Stimulated activated naive CD4-positive, alpha-beta T cell (primary cell): ENCODE measurements around the gene CFTR.

ENCODE experiments used
- DNase-seq, 6 experiments: peaks; one replicate each; lab custom pipeline; 2025; lab: John Stamatoyannopoulos, UW

Gene CFTR

DNA sequence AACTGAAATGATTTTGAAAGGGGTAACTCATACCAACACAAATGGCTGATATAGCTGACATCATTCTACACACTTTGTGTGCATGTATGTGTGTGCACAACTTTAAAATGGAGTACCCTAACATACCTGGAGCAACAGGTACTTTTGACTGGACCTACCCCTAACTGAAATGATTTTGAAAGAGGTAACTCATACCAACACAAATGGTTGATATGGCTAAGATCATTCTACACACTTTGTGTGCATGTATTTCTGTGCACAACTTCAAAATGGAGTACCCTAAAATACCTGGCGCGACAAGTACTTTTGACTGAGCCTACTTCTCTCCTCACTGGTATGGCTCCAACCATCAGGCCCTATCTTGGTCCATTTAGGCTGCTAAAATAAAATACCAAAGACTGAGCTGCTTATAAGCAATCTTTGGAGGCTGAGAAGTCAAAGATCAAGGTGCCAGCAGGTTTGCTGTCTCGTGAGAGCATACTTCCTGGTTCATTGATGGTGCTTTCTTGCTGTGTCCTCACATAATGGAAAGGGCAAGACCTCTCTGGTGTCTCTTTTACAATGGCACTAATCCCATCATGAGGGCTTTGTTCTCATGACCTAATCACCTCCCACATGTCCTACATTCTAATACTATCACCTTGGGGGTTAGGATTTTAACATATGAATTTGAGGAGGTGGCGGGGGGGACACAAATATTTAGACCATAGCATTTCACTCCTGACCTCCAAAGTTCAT lies 173.3 kb downstream of the CFTR start:
- DNase-seq, result no peak

DNA sequence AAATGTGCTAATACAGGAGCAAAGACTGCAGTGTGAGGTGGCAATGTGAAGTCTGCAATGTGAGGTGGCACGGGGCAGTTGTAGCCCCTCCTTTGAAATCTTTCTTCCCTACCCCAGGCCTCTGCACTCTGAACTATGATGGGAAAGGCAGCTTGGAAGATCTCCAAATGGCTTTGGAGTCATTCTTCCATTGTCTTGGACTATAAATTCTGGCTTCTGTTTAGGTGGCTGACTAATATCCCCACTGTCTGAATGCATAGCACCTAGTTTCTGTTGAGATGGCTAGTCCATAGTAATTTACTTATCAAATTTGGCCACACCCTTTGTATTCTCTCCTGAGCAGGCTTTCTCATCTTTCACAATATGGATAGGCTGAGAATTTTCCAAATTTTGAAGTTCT lies 175.0 kb downstream of the CFTR start:
- no peak for DNase-seq

DNA sequence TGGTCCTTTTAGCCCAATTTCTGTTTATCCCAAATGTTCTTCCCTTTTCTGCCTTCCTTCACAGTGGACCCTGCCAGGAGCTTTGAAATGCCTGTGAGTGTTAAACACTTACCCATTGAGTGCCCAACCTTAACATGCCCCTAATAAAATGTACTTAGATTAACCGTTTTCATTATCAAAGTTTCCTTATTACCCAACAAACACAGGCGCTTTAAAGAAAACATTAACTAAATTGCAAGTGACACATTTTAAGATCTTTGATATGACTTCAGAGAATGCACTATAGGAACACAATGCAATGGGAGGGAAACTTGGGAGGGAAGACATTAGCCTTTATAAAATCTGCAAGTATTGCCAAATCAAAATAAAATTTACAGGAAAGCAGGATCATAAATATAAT lies 177.0 kb downstream of the CFTR start:
- DNase-seq, result no peak

DNA sequence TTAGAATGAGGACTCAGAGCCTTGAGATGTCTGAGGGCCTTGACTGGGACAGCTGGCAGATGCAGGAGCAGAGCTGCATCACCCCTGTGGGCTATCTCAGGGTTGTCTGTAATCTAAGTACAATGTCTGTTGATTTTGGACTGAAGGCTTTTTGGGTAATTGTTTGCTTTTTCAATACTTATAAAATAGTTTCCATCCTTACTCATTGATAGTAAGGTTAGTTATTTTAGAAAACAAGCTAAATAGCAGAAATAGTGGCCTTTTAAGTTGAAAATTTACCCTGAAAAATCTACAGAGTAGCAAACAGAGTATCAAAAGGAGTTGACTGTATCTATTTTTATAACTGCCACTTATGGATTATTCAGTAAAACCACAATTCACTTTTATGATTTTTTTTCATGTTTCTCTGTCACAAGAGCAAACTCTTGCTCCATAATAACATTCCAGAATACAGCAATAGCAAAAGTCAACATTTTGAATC lies 179.7 kb downstream of the CFTR start:
- no peak for DNase-seq

DNA sequence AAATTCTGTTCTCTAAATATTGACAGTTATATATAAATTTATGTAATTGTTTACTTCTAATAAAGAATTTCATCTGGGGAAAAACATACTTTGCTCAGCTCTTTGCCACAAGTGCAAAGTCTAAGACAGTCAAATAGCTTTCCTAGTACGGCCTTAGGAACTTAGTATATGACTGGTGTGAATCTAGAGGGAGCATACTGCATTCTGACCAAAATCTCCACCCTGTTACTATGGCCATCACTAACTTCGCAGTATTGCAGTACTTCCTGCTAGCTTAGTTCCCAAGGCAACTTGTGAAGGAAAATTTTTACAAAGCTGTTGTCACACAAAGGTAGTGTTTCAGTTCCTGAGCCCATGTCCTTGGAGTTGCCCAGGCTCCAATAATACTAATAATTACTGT lies 181.5 kb downstream of the CFTR start:
- no peak for DNase-seq

DNA sequence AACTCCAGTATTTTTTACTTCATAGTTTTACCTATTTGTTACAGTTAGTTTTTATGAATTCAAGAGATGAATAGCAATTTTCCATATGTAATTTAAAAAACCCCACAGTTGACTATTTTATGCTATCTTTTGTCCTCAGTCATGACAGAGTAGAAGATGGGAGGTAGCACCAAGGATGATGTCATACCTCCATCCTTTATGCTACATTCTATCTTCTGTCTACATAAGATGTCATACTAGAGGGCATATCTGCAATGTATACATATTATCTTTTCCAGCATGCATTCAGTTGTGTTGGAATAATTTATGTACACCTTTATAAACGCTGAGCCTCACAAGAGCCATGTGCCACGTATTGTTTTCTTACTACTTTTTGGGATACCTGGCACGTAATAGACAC lies 184.2 kb downstream of the CFTR start:
- no peak for DNase-seq

DNA sequence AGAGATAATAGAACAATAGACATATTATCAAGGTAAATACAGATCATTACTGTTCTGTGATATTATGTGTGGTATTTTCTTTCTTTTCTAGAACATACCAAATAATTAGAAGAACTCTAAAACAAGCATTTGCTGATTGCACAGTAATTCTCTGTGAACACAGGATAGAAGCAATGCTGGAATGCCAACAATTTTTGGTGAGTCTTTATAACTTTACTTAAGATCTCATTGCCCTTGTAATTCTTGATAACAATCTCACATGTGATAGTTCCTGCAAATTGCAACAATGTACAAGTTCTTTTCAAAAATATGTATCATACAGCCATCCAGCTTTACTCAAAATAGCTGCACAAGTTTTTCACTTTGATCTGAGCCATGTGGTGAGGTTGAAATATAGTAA lies 185.5 kb downstream of the CFTR start:
- no peak for DNase-seq

DNA sequence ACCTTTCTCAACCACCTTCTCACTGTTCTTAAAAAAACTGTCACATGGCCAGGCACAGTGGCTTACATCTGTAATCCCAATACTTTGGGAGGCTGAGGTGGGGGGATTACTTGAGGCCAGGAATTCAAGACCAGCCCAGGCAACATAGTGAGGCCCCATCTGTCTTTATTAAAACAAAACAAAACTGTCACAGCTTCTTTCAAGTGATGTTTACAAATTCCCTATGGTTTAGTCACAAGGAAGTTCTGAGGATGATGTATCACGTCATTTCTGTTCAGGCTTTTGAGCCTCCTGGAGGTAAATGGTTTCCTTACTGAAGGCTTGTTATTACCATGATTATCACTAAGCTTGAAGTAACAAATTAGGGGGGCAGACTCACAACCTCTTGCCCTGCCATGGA lies 186.2 kb downstream of the CFTR start:
- no peak for DNase-seq

DNA sequence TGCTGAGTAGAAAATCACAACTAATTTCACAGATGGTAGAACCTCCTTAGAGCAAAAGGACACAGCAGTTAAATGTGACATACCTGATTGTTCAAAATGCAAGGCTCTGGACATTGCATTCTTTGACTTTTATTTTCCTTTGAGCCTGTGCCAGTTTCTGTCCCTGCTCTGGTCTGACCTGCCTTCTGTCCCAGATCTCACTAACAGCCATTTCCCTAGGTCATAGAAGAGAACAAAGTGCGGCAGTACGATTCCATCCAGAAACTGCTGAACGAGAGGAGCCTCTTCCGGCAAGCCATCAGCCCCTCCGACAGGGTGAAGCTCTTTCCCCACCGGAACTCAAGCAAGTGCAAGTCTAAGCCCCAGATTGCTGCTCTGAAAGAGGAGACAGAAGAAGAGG lies 186.9 kb downstream of the CFTR start:
- no peak for DNase-seq

DNA sequence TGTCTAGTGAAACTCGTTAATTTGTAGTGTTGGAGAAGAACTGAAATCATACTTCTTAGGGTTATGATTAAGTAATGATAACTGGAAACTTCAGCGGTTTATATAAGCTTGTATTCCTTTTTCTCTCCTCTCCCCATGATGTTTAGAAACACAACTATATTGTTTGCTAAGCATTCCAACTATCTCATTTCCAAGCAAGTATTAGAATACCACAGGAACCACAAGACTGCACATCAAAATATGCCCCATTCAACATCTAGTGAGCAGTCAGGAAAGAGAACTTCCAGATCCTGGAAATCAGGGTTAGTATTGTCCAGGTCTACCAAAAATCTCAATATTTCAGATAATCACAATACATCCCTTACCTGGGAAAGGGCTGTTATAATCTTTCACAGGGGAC lies 187.6 kb downstream of the CFTR start:
- no peak for DNase-seq

DNA sequence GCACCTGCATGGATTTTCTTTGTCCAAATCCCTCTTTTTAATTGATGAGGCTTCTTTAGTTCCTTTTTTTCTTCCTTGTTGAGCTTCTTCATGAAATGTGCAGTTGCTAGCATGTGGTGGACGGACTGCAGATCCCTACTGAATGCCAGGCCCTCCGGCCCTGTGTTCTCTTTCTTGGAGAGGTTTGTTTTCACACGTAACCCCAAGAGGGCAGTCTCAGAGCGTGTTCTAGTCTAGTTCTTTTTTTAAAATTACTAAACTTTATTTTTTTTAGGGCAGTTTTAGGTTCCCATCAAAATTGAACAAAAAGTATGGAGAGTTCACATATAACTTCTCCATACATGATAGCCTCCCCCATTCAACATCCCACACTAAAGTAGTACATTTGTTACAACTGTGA lies 190.0 kb downstream of the CFTR start:
- no peak for DNase-seq

DNA sequence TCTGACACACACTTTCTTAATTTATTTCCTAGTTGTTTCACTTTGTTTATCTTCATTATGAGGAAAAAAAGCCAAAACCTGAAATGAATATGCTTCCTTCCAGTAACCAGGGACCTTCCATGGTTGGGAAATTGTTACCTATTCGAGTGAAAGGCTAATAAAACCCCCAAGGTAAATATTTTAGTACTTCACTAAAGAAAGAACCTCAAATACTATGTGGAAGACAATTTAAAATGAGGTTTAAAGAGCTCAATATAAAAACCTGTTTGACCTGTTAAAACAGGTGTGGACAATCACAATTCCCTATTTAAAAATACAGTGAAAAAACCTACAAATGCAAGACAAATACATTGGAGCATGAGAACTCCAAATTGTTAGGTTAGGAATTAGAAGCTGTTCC lies 192.6 kb downstream of the CFTR start:
- no peak for DNase-seq

DNA sequence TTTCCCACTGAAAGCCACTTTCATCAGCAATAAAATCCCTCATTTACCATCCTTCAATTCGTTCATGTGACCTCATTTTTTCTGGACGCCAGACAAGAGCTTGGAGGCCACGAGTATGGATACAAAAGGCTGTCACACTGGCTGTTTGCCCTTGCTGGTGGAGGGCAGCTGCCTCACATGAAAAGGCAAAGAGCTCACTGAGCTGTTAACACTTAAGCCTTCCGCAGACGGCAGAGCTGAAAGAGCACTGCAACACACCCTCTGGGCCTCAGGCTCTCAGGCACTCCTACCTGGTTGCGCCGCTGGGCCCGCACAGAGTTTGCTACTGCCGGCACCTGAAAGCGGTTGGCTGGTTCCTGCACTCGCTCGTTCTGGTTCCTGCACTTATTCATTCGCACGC lies 193.5 kb downstream of the CFTR start:
- no peak for DNase-seq

DNA sequence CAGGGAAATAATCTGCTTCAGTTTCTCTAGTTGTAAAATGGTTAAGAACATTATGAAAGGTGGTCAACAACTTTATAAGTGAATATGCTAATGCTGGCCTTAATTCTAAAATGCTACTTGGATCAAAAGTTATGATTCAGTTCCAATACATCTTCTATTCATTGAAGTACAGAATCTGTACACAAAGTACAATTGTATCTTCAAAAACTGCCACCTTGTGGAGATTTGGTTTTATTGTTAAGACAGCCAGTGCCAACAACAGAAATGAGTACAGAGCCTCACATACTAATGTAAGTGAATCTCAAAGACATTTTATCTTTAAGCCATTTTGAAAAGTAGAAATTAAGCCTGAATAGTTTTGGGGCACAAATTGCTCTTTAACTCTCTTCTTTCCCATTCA lies 194.0 kb downstream of the CFTR start:
- DNase-seq, result no peak

DNA sequence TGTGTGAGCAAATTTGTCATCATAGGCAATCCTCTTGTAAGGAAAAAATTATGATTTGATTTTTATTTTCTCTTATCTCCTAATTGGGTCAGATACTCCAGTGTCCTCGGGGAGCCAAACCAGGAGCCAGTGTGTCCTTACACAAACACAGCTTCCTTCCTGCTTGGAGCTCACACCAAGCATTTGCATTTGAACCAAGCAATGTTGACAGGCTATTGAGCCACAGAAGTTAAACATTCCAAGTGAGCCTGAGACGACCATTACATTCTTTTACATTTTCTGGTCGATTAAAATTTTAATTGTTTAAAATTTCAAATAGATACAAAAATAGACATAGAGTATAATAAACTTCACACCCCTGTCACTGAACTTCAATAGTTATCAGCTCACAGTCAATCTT lies 194.8 kb downstream of the CFTR start:
- no peak for DNase-seq

DNA sequence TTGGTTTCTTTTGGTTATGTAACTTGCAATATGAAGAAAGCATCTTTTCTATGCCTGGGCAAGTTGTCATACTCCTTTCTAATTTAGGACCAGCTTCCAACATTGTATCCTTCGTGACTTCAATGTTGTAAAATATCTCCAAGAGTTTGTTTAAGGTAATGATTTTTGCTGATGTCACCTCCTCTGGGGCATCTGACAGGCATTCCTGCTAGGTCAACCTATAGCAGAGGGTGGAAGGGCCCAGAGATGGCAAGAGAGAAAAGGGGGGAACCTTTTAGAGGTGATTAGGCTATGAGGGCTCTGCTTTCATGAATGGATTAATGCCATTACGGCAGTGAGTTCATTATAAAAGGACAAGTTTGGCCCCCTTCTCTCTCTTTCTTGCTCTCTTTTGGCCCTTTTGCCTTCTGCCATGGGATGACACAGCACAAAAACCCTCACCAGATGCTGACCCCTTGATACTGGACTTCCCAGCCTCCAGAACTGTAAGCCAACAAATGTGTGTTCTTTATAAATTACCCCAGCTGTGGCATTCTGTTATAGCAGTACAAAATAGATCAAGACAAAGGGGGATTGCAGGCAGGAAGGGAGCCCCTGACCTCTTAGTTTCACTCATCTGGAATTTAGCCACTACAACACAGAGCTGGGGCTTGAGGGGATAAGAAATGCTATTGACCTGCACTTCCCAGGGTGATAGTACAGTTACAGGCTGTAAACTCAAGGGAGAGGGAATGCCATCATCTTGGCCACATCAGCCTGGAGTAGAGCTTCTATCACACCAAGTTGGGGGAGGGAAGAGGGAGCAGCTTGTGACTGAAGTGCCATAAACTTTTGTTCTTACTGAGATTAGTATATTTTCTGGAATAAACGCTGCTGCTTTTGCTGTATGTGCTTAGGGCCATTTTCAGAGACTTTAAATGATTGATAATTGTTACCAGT lies 195.9 kb downstream of the CFTR start:
- DNase-seq, result no peak

DNA sequence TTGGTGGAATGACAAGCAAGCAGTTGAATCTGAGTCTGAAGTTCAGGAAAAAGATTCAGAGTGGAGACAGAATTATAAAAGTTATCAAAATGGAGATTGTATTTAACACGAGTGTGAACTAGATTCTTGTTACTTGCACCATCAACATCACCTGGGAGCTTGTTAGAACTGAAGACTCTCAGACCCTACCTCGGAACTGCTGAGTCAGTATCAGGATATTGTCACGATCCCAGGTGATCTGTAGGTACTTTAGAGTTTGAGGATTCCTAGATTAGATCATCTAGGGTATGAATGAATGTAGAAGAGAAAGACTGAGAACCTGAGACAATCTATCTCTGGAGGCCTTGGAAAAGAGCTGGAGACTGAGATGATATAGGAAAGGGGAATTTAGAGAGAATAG lies 199.3 kb downstream of the CFTR start:
- DNase-seq, result no peak

DNA sequence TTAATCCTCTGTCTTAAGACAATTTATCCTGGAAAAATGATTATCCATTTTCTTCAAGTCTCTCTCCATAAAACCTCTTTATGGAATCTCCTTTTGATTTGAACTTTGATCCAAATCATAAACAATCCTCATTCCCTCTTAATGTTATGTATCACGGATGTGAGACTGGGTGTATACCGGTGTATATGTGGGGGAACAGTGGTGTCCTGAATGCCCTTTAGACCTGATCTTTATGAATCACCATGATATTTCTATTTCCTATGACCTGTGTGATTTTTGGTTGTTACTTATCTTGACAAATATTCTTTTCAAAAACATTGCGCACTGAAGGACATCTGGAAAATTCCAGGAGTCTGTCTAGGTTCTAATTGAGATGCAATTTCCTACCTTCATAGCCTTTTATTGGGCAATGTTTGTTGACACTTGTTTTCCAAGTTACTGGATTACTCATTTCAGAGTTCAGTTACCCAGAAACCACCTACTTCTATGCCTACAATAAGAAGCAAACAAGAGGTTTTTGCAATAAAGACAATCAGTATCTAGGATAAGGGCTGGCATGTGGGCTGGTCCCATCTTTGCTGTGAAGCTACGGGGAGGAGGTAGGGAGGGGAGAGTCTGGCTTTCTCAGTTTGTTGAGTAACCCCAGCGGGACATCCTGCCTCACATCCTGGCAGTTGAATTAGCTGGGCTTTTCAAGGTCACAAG lies 203.0 kb downstream of the CFTR start:
- DNase-seq, result no peak

DNA sequence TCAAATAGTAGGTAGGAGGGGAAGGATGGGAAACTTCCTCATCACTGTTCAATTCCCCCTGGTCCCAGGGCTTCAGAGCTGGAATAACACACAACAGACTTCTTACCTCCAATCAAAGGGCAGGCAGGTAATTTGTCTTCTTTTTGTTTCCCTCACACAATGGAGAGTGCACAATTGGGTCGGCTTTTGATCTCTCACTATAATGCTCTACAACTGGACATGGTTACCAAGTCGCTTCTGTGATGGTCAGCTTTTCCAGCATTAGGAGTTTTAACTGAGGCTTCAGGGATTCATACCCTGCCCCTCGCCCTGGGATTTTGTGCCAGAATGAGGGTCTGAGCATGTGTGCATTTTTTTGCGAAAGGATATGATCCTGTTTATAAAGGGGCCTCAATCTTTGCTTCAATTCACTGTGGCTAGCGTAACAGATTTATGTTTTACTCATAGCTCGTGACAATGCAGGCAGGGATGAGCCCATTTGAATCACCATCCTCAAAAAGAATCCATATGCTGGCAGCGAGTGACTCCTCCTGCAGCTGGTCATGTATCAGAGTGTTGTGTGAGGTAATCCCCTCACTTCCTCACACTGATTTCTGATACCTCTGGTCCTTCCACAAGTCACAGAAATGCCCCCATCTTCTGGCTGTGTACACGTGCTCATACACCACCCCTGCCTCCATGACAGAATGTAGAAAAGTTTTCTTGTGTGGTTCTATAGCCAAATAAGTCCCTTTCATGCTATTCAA lies 203.8 kb downstream of the CFTR start:
- DNase-seq, result no peak

DNA sequence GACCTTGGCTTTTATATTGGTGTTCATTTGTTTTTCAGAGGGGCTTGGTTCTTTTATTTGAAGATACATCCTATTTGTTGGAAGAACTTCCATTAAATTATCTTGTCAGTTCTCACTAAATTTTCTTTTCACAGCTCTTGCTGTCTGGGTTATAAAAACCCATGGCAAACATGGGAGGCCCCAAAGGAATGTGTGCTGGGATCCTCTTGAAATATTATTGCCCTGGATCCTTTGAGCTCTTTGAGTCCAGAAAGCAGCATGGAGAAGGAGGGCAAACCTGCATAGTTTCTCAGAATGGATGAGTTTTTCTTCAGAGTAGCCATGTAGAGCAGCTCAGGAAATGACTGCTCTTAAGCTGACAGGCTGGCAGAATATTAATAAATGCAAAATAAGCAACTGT lies 206.0 kb downstream of the CFTR start:
- no peak for DNase-seq

DNA sequence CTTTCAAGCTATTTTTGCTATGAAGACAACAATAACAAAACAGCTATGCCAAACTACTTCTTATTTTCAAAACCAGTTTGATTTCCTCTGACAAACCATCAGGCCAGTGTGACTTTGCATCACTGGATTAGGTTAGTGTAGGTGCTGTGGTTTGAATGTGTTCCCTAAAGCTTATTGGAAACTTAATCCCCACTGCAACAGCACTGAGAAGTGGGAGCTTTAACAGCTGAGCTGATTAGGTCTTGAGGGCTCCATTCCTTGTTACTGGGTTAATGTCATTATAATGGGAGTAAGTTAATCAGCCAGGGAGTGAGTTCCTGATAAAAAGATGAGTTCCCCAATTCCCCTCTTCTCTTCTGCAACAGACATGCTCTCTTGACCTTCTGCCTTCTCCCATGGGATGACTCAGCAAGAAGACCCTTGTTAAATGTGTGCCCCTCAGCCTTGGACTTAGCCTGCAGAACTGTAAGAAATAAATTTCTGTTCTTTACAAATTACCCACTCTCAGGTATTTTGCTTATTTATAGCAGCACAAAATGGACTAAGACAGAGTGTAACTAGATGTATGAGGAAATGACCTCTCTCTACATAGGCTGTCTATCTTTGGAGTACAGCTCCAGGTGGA lies 206.6 kb downstream of the CFTR start:
- DNase-seq, result no peak

DNA sequence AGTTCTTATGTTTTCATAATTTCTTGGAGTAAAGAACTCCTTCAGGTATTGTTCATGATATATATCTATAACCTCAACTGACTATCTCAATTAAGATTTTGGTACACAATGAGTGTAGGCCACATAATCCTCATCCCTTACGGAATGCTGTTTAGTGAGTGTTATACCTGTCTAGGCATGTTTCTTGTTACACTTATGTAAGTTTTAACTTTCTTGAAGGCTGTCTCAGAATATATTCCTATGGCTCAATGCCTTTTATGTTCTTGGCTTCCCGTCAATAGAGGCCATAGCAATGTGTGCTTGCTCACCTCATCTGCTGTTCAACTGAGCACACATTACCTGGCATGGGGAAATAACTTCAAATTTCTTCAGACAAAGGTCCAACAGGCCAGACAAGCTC lies 208.3 kb downstream of the CFTR start:
- no peak for DNase-seq
